Lower leg skin (tissue), 4 donors: ENCODE results near the gene CNPY3. TPM values are rescaled to one million over a fixed set of nuclear protein-coding genes. Genes with fewer than 3 reads are reported as not detected.

Source experiments
- DNase-seq, 2 donors: peaks; one replicate each; pipeline ENCODE4 v3.0.0-alpha.2; 2019; ENCODE audit warnings: low spot score in 2 of 2
- H3K4me3 ChIP-seq: fragments of 200-600 bp; sonication (generic); 2 replicates; pipeline ENCODE4 v1.5.1; 2017; ENCODE audit warnings: mild to moderate bottlenecking, low read depth; ENCODE audit not compliant: poor library complexity, severe bottlenecking
- POLR2A ChIP-seq, 2 donors: fragments of 450-650 bp; IDR thresholded peaks; one replicate each; pipeline ENCODE4 v1.6.1; 2016 to 2017; ENCODE audit warnings: antibody characterized with exemption in 2 of 2, mild to moderate bottlenecking in 1 of 2, moderate library complexity in 1 of 2
- WGBS, 2 donors: methylation state at CpG; one replicate each; pipeline ENCODE4 v1.1.5; 2018; 5-methylcytosine and 5-hydroxymethylcytosine counted together
- intact Hi-C: fragments of 100-400 bp; cut with DNase I; formaldehyde crosslinking; loops from one replicate; pipeline ENCODE4 v1.15.0; 2023; ENCODE audit warnings: low total_unique reads
- total RNA-seq, 4 donors: library from RNA; depleted of rRNA; stranded (reverse); fragments of >200 nt; gene quantifications; one replicate each; pipeline ENCODE4 v1.1.0, GENCODE V29; 2016
- TF ChIP-seq, protein P1 (sequence below), 3 donors: fragments of 450-650 bp; IDR thresholded peaks; one replicate each; pipeline ENCODE4 v1.5.1; 2016; ENCODE audit warnings: antibody characterized with exemption in 3 of 3, mild to moderate bottlenecking in 3 of 3, moderate library complexity in 2 of 3

CNPY3 gene
- total RNA-seq, 4 donors from 2014 or later, result 15.6 to 28.9 (median 19.7) TPM

- H3K4me3 ChIP-seq, result peak overlapping the region; percentile 81
- no peak for TF ChIP-seq POLR2A (IDR thresholded peaks at IDR 0.05)
- TF ChIP-seq, protein P1, sequence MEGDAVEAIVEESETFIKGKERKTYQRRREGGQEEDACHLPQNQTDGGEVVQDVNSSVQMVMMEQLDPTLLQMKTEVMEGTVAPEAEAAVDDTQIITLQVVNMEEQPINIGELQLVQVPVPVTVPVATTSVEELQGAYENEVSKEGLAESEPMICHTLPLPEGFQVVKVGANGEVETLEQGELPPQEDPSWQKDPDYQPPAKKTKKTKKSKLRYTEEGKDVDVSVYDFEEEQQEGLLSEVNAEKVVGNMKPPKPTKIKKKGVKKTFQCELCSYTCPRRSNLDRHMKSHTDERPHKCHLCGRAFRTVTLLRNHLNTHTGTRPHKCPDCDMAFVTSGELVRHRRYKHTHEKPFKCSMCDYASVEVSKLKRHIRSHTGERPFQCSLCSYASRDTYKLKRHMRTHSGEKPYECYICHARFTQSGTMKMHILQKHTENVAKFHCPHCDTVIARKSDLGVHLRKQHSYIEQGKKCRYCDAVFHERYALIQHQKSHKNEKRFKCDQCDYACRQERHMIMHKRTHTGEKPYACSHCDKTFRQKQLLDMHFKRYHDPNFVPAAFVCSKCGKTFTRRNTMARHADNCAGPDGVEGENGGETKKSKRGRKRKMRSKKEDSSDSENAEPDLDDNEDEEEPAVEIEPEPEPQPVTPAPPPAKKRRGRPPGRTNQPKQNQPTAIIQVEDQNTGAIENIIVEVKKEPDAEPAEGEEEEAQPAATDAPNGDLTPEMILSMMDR (IDR thresholded peaks at IDR 0.05), result no peak
- no peak for DNase-seq
- WGBS, 2 donors, result 36% methylated on average over 9 of the region's 9 CpGs
- intact Hi-C loops, result no loop called here
Measured at GRCh38 chr6:42979523-42980177, 50.4 kb downstream of the CNPY3 start.

DNA sequence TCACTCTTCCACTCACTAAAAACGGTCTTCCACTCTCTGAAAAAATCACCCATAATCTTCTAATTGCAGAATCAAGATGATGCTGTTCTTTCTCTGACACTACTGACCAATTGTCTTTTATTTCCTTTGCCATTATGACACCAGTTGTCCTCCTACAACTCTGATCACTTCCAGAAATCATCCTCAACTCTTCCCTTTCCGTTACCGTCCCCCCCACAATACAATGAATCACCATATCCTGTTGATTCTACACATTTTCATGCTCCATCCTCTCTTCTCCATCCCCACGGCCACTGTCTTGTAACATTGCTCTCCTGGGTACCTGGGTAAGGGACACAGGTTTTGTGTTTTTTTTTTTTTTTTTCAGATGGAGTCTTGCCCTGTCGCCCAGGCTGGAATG, 52.6 kb downstream of the CNPY3 start:
- 87% methylated on average over 5 of the region's 5 CpGs for WGBS, 2 donors
- intact Hi-C loops, result no loop called here
- no peak for DNase-seq
- TF ChIP-seq, protein P1 (IDR thresholded peaks at IDR 0.05), result no peak
- no peak for TF ChIP-seq POLR2A (IDR thresholded peaks at IDR 0.05)
- no peak overlapping the region for H3K4me3 ChIP-seq

GRCh38 chr6:42984001-42984923, 55.0 kb downstream of the CNPY3 start, which contains the start of gene PPP2R5D:
Gene PPP2R5D, plus strand, starts transcription at chr6:42984570. Its CDS starts 108 bp downstream, at chr6:42984678.
- DNase-seq, result peak; percentile 99 to 100
- H3K4me3 ChIP-seq, result peak within 1 kb of the TSS; percentile 64
- intact Hi-C loops, result no loop called here
- 0 to 1% methylated on average over 59 of the region's 59 CpGs for WGBS, 2 donors
- no peak for TF ChIP-seq POLR2A (IDR thresholded peaks at IDR 0.05)
- TF ChIP-seq, protein P1 (IDR thresholded peaks at IDR 0.05), result no peak

- 4 to 9% methylated on average over 13 of the region's 13 CpGs for WGBS, 2 donors
- H3K4me3 ChIP-seq, result peak overlapping the region; percentile 64
- DNase-seq, result no peak
- TF ChIP-seq POLR2A (IDR thresholded peaks at IDR 0.05), result no peak
- TF ChIP-seq, protein P1 (IDR thresholded peaks at IDR 0.05), result no peak
- intact Hi-C loops, result no loop called here
Measured at GRCh38 chr6:42984924-42985475, 55.7 kb downstream of the CNPY3 start.

DNA sequence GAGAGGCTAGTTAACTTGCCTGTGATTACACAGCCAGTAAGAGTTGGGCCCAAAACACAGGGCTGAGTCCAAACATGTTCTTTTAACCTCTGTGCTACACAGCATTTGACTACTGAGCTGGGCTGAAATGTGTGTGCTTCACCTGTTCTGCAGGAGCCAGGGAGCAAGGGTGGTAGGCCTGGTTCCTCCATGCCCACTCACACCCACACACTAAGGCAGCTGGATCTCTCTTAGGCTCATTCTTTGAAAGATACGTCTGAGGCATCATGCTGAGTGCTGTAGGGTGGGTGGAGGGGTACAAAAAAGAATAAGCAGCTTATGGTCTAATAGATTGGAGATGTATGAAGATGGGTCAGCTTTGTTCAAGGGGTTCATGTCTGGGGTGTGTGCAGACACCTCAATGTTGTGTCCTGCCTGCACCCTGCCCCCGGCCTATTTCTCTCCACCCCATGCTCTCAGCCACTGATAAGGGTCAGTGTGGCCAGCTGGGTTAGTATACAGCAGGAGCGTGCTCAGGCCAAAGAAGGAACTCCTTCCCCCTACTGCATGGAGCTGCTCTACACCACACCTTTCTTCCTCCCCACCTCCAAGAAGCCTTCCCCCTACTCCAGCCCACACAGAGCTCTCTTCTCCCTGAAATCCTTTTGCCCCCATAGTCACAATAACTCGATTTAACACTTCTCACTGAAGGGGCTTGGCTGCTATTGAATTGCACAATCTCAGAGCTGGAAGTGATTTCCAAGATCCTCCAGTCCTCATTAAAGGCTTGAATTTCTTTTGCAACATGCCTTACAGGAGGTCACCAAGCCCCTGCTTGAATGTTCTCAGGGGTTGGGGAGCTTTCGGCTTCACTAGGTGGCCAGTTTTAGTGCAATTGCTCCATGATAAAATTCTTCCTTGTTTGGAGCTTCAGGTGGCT, 58.5 kb downstream of the CNPY3 start:
- intact Hi-C loops, result no loop called here
- 76 to 78% methylated on average over 5 of the region's 5 CpGs for WGBS, 2 donors
- TF ChIP-seq, protein P1 (IDR thresholded peaks at IDR 0.05), result no peak
- TF ChIP-seq POLR2A (IDR thresholded peaks at IDR 0.05), result no peak
- no peak overlapping the region for H3K4me3 ChIP-seq
- no peak for DNase-seq
